Hematopoietic multipotent progenitor cell (in vitro differentiated cells): ENCODE measurements around the gene CASP2. TPM values are rescaled to one million over a fixed set of nuclear protein-coding genes. Genes with fewer than 3 reads are reported as not detected.

ENCODE experiments used
- DNase-seq, 3 donors: peaks; one replicate each; pipeline ENCODE4 v3.0.0-alpha.2; 2011 to 2015; ENCODE audit warnings: low read depth in 2 of 3, low spot score in 2 of 3
- total RNA-seq: library from RNA; depleted of rRNA; stranded (reverse); fragments of >200 nt; gene quantifications from one replicate; pipeline ENCODE4 v1.2.3, GENCODE V29; 2012

Gene CASP2
- total RNA-seq, 1 donor = 64.4 TPM

- DNase-seq = no peak
Observed at GRCh38 chr7:143325240-143325639, 37.1 kb downstream of the CASP2 start.

DNA sequence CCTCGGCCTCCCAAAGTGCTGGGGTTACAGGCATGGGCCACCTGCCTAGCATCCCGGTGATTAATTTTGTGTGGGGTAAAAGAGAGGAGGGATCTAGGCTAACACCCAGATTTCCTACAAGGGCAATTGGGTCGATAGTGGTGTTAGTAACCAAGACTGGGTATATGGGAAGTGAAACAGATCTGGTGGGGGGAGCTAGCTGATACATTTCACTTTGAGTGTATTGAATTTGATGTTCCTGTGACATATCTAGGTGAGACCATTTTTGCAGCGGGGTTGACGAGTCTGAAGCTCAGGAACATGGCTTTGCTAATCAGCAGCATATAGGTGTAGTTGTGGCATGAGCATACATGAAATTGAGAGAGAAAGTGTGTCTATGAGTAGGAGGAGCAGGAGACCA lies 39.8 kb downstream of the CASP2 start:
- no peak for DNase-seq

GRCh38 chr7:143329471-143330170 lies 41.5 kb downstream of the CASP2 start:
- no peak for DNase-seq

DNA sequence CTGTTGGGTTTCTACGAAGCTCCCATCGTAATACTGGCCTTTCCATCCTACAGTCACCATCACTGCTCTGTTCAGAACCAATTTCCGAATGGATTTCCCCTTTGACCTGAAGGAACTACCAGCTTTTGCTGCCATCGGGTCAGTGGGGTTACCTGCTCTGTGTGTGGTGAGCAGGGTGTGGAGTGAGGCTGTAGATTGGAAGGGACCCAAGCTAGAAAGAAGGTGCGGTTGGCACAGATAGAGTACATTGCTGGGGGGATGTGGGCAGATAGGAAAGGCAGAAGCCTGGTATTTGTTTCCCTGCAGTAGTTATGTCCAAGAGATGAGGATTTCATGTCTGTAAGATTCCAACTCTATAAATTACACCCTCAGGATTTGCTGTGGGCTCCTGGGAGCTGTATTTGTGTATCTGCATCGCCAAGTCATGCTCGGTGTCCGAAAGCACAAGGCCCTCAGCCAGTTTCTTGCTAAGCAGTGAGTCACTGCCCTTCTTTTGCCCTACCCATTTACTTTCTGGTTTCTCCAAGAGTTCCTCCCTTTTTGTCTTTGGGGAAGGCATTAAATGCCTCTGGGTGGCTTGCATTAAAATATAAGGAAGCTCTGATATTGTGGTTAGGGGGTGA lies 43.1 kb downstream of the CASP2 start:
- no peak for DNase-seq

- no peak for DNase-seq
Observed at GRCh38 chr7:143334244-143334643, 46.1 kb downstream of the CASP2 start.

DNA sequence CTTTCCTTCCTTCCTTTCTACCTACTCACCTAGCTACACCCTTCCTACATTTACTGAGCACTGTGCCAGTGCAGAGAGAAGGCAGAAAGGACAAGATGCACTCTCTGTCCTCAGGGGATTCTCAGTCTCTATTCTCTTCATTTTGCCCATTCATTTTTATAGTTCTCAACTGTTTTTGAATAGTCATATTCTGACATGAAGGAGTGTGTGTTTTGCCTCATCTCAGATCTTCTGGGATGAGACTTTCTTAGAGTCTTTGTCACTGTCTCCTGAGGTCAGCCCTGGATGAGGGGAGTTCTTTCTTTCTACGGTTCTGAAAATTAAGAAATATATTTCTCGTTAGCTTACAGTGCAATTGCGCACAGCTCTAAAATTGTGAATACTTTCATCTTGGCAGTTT lies 49.1 kb downstream of the CASP2 start:
- no peak for DNase-seq

DNA sequence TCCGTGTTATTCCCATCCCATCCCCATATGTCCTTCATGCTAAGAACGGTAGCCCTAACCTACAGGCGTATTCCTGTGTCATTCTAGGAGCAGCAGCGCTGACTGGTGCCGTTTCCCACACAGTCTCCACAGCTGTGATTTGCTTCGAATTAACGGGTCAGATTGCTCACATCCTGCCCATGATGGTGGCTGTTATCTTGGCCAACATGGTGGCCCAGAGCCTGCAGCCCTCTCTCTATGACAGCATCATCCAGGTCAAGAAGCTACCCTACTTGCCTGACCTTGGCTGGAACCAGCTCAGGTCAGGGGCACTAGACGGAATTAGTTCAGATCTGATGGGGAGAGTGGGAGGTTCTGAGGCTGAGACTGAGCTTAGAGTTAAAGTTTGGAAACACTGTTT lies 53.7 kb downstream of the CASP2 start:
- DNase-seq = no peak

DNA sequence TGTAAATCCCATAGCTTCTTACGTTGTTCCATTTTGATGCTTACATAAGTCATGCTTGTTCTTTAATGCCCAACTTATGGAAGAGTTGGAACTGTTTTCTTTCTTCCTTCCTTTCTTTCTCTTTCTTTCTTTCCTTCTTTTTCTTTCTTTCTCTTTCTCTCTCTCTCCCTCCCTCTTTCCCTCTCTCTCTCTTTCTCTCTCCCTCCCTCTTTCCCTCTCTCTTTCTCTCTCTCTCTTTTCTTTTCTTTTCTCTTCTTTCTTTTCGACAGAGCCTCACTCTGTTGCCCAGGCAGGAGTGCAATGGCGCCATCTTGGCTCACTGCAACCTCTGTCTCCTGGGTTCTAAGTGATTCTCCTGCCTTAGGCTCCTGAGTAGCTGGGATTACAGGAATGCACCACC lies 55.4 kb downstream of the CASP2 start:
- no peak for DNase-seq

GRCh38 chr7:143345428-143345900 lies 57.3 kb downstream of the CASP2 start:
- DNase-seq = peak; percentile 49 to 84 (median 80)

DNA sequence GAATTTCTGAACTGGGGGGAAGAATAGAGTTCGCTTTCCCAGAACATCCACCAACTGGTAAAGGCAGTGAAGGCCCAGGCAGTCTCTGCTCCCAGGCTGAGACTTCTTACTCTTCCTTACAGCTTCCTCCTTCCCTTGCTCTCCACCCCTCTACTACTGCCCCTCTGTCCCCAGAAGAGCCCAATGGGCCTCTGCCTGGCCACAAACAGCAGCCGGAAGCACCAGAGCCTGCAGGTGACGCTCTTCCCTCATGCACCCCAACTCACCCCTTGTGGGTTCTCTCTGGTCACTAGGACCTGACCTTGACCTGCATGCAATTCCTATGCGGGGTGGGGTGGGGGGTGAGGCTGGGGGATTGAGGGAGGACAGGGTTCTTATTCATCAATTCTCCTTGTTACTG lies 57.9 kb downstream of the CASP2 start:
- no peak for DNase-seq

DNA sequence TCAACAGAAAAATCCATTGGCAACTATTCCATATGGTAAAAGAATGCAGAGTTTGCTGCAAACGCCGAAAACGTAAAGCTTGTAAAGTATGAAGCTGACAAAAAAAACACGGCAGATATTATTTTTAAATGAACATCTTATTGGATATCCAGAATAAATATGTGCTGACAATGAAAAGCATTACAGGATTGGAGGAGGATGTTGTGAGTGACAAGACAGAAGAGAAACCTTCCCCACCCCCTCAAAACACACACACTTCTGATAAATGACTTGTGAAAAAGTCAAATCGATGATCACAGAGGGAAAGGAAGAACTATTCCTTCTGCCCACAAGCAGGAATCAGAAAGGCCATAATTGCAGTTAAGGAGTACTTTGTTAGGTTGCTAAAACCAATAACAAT lies 59.8 kb downstream of the CASP2 start:
- no peak for DNase-seq

DNA sequence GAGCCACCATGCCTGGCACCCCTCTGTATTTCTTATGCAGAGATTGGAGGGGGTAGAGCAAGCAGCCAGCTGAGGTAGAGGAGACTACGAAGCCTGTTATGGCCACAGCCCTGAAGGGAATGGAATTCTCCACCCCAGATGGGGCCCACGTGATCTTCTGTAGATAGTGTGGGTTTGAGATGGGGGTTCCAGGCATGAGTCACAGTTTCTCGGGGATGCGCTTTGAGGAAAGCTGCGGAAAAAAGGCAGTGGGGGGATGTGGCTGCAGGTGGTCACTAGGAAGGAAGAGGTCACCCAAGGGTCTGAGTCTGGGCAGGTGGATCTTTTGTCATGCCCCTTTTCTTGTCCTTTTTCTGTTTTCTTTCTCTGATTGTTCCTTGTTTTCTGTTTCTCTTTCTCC lies 62.9 kb downstream of the CASP2 start:
- DNase-seq = no peak

DNA sequence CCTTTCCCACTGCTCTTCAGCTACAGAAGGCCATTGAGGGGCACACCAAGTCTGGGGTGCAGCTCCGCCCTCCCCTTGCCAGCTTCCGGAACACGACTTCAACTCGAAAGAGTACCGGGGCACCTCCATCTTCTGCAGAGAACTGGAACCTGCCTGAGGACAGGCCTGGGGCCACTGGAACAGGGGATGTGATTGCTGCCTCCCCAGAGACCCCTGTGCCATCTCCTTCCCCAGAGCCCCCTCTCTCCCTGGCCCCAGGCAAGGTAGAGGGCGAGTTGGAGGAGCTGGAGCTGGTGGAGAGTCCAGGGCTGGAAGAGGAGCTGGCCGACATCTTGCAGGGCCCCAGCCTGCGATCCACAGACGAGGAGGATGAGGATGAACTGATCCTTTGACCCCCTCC lies 63.4 kb downstream of the CASP2 start:
- no peak for DNase-seq

- DNase-seq = no peak
Observed at GRCh38 chr7:143352531-143353002, 64.4 kb downstream of the CASP2 start.

- no peak for DNase-seq
Observed at GRCh38 chr7:143354376-143354775, 66.2 kb downstream of the CASP2 start.

- DNase-seq = no peak
Observed at GRCh38 chr7:143354965-143355364, 66.8 kb downstream of the CASP2 start.

DNA sequence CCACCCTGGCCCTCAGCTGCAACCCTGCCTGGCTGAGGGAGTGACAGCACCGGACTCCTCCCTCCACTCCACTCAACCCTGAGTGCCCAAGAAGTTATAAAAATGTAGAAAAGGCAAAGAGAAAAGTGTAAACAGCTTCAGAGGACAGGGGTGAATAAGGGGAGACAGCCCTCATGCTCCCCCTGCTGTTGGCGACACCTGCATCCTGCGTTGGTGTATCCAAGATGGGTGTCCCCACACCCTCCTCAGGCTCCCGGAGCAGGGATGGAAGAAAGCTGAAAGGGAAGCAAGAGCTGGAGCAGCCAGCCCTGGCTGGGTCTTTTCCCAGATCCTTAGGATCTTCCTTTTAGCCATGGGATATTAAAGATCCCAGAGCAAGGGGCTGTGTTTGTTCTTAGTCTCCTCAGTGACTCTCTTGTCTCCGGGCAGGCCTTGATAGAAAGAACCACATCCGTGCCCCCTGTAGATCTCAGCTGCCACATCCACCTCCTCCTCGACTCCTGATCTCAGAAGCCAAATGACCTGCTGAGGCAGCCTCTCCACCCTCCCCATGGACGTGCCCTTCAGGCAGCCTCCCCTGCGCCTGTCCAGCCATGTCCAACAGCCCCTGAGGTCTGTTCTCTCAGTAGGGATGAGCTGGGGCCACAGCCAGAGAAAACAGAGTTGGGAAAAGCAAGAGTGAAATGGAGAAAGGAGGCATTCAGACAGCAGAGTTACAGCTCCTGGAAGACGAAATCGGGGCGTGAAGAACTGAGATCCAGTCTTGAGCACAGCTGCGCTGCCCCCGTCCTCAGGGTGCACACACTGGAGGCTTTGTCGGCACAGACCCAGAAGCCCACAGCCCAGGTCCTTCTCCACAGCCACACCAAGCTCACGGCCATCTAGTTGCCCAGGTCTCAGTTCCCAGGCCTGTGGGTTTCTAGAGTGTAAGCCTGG lies 67.6 kb downstream of the CASP2 start:
- no peak for DNase-seq

- DNase-seq = no peak
Observed at GRCh38 chr7:143356414-143357050, 68.4 kb downstream of the CASP2 start.
